Stimulated activated CD8-positive, alpha-beta memory T cell treated with anti-CD3 and anti-CD28 coated beads, Interleukin-15, amount 100 ng/mL, for 48 hours (primary cell): ENCODE measurements around the gene CCDC182.

Experiments used
- DNase-seq, 2 donors: peaks; one replicate each; pipeline ENCODE4 v3.0.0-alpha.2; 2020; ENCODE audit warnings: low read depth in 2 of 2

CCDC182 gene

DNA sequence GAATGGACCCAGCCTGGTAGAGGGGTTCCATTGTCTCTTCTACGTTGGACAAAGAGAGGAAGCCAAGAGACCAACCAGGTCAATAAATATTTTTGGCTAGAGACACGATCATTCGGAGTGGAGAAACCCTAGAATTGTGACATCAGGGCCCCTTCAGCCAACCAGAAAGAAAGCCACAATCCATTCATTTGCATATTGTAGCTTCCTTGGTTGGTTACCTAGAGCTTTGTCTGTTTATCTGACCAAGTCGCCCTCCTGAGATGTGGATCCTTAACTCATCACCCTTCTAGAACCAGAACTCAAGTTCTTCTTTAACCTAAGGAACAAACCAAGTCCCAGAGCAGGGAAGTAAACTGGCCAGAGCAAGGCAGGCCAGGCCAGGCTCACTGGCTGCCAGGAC is at the start of gene CCDC182:
TSS of gene CCDC182 (minus strand) at position 58 of the 400 bp plus-strand sequence. CDS start at position 31, 27 bp downstream.
- DNase-seq: no peak

DNA sequence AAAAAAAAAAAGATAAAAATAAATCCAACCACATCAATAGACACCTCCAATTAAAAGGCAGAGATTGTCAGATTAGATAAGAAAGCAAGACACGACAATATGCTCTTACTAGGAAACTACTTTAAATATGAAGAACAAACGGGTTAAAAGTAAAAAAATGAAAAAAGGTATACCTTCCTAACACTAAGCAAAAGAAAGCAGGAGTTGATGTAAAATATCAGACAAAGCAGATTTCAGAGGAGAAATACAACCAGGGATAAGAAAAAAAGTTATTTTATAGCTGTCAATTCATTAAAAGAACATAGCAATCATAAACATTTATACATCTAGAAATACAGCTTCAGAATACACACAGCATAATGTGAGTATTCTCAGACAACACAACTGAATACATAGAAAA is 49.7 kb upstream of the CCDC182 start:
- no peak for DNase-seq

GRCh38 chr17:57788725-57789124 is 43.6 kb upstream of the CCDC182 start:
- DNase-seq: no peak

GRCh38 chr17:57785022-57785421 is 39.9 kb upstream of the CCDC182 start:
- no peak for DNase-seq

DNA sequence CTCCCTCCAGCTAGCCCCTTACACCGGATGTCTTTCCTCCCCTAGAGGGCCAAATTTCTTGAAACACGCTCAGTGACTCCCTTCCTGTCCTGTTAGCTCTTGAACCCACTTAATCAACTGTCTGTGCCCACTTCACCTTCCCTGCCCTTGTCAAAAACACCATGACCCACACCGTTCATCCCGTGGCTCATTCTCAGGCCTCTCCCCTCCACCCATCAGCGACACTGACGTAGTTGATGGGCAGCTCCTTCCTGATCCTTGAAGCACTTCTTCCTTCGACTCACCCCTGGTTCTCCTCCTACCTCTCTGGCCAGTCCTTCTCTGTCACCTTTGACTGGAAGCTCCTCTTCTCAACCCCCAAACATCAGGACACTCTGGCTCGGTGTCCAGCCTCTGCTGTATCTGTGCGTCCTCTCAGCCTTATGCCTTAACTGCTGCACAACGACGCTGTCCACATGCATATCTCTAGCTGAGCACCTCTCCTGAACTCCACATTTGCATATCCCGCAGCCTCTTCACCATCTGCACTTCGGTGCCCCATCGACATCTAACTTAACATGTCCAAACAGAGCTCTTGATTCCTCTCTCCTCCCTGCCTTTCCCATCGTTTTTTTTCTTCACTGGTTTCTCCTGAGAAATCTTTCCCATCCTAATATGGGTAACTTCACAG is 39.3 kb upstream of the CCDC182 start:
- no peak for DNase-seq

GRCh38 chr17:57783338-57783742 is 38.2 kb upstream of the CCDC182 start:
- DNase-seq: peak; percentile 63 to 65

DNA sequence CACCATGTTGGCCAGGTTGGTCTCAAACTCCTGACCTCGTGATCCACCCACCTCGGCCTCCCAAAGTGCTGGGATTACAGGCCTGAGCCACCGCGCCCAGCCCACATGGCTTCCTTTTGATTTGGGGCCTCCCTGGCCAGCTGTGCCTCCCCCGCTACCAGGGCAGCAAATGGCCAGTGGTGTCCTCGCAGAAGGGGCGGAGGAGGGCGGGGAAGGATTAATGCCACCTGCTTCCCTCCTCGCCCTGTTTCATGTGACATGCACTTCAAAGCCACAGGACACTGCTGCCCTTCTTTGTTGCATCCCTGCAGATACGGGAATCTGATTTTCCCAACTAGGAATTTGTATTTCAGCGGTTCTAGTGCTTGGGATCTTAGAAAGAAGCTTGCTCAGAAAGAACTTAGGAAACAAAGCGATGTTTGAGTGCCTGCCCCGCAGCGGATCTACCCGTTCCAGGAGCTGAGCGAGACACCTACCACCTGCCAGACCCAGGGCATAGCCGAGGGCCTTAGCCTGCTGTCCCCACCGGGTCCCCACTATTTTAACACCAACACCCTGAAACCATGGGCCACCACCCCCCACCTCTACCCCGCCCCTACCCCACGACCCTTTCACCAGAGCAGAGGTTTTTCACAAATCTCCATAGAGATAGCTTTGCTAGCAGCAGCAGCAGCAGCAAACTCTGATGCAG is 37.7 kb upstream of the CCDC182 start:
- no peak for DNase-seq

DNA sequence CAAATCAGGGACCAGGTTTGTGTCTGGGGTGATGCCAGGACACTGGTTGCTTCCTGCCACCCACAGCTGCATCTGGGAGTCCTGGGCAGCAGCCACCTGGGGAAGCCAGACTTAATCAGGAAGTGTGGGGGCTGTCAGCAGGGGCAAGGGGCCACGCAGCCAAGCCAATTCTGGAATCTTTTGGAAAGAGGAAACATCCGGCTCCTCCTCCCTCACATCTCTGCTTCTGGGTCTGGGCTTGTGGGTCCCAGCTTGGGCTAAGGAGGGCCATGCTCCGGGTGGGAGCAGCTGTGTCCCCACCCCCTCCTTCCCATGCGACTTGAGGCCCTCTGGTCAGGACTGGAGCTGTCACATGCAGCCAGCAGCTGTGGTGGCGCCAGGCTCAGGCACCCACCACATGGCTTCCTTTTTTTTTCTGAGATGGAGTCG is 37.0 kb upstream of the CCDC182 start:
- DNase-seq: no peak

- DNase-seq: no peak
Measured at GRCh38 chr17:57781386-57782061, 36.4 kb upstream of the CCDC182 start.

GRCh38 chr17:57779706-57780105 is 34.6 kb upstream of the CCDC182 start:
- DNase-seq: no peak

- DNase-seq: no peak
Measured at GRCh38 chr17:57778306-57778705, 33.2 kb upstream of the CCDC182 start.

- no peak for DNase-seq
Measured at GRCh38 chr17:57776366-57776765, 31.3 kb upstream of the CCDC182 start.

- no peak for DNase-seq
Measured at GRCh38 chr17:57774872-57775271, 29.8 kb upstream of the CCDC182 start.

- DNase-seq: no peak
Measured at GRCh38 chr17:57773557-57773956, 28.5 kb upstream of the CCDC182 start.

GRCh38 chr17:57772774-57773173 is 27.7 kb upstream of the CCDC182 start:
- DNase-seq: no peak

DNA sequence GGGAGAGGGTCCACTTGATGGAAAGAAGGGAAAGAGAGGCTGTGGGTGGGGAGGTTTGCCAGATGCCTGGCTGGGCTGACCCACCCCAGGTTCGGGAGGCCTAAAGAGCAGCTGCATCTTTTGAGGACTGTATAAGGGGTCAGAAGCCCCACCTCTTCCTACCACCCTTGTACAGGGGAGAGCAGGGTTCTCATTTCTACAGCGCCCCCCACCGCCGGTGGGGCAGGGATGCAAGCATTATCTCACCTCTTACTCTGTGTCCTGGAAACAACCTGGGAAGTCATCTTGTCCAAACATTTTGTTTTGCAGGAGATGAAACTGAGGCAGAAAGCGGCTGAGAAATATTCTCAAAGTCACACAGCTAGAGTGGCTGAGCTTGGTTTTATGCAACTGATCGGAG is 22.5 kb upstream of the CCDC182 start:
- DNase-seq: no peak

- no peak for DNase-seq
Measured at GRCh38 chr17:57766318-57766943, 21.3 kb upstream of the CCDC182 start.

GRCh38 chr17:57762452-57763395 is 17.6 kb upstream of the CCDC182 start:
- DNase-seq: no peak

GRCh38 chr17:57761887-57762286 is 16.8 kb upstream of the CCDC182 start:
- DNase-seq: no peak

GRCh38 chr17:57760046-57760445 is 14.9 kb upstream of the CCDC182 start:
- no peak for DNase-seq

DNA sequence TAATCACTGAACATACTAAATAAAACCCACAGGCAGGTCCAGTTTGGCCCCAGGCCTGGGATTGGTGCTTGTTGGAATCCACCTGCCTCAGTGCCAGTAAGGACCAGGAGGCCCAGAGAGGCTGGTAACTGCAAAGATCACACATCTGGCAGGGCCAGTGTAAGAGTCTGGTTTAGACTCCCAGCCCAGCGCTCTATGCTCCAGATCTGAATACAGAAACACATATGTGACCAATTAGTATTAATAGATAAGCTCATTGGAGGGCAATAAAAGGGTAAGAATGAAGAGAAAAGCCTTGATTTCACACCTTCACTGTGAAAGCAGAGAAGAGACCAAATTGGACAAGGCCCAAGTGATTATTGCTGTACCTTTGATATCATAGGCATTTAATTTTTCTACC is 13.6 kb upstream of the CCDC182 start:
- no peak for DNase-seq
